ENCODE results near the gene FKBP9. TPM values are rescaled to one million over a fixed set of nuclear protein-coding genes. Genes with fewer than 3 reads are reported as not detected.
"Not testable (repeated sequence)": the region's sequence is repeated elsewhere in the genome, so short reads cannot be mapped to it uniquely, and the experiment has no call there.

Gene FKBP9, protein sequence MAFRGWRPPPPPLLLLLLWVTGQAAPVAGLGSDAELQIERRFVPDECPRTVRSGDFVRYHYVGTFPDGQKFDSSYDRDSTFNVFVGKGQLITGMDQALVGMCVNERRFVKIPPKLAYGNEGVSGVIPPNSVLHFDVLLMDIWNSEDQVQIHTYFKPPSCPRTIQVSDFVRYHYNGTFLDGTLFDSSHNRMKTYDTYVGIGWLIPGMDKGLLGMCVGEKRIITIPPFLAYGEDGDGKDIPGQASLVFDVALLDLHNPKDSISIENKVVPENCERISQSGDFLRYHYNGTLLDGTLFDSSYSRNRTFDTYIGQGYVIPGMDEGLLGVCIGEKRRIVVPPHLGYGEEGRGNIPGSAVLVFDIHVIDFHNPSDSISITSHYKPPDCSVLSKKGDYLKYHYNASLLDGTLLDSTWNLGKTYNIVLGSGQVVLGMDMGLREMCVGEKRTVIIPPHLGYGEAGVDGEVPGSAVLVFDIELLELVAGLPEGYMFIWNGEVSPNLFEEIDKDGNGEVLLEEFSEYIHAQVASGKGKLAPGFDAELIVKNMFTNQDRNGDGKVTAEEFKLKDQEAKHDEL
- under 1 TPM in 5 of 6 donors, not detected in 1; 0.44 to 1.00 (median 0.71) TPM for polyA plus RNA-seq (ENCODE audit: low read depth in 6 of 6)

DNA sequence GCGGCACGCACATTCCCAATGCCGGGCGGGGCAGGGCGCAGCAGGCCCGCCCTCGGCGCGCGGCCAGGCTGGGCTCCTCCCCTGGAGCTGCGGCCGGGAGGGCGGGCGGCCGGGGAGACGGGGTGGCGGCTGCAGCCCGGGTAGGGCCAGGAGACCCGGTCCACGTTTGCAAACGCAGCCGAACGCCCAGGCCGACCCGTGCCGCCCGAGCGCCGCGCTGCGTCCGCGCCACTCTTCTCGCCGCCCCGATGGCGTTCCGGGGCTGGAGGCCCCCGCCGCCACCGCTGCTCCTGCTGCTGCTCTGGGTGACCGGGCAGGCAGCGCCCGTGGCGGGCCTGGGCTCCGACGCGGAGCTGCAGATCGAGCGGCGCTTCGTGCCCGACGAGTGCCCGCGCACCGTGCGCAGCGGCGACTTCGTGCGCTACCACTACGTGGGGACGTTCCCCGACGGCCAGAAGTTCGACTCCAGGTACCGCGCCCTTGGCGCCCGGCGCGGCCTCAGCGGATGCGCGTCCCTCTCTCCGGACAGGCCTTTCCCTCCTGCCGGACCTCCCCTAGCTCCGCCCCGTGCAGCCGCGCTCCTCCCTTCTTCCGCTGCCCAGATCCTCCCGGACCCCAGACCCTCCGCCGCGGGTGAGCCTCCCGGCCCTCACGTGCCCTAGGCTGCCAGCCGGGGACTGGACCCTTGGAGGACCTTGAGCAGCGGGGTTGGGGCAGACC is at the start of gene FKBP9:
FKBP9 (plus strand) TSS at position 115 of the 720 bp plus-strand sequence; CDS start at position 249, 134 bp downstream.
- Mint-ChIP-seq H3K9me3 (no peaks in the 10 kb centered on the region), H3K27ac (peak within 1 kb of the TSS in 2 of 6 donors; percentile 71 to 96), H3K27me3 (peaks cover 12 to 23% (median 22%) of the 10 kb centered on the region in 3 donors), H3K4me3 (peak within 1 kb of the TSS; percentile 83 to 94 (median 88)), H3K4me1 (peaks cover 4 to 10% (median 9%) of the 10 kb centered on the region in 3 donors), H3K36me3 (peaks cover 0 to 8% of the 10 kb centered on the region in 2 donors)
- ATAC-seq (ENCODE audit: low read depth in 2 of 2) = peak; percentile 80 to 83
- peak; percentile 20 for DNase-seq

DNA sequence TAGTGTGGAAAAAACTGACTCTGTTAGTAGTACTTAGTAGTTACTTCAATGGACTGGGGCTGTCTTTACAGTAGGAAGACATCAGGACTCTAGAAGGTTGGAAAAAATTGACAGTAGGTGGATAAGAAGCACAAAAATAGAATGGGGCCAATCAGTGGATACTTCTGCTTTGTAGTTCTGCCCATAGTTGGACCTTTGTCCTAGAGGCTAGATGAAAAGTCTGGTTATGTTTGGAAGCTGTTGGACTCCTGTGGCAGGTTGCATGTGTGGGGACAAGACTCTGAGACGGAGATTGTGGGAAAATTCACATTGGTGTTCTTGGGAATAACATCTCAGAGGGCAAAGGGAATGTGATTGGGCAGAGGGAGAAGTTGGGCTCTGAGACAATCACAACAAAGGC is 47.0 kb upstream of the FKBP9 start:
- Mint-ChIP-seq H3K36me3 (peaks cover 2 to 5% of the 10 kb centered on the region in 2 donors), H3K4me3 (no peak overlapping the region), H3K4me1 (peaks cover 0 to 4% (median 0%) of the 10 kb centered on the region in 3 donors), H3K9me3 (no peaks in the 10 kb centered on the region), H3K27me3 (no peaks in the 10 kb centered on the region), H3K27ac (no peak overlapping the region)
- DNase-seq (no peak), ATAC-seq (ENCODE audit: low read depth in 2 of 2) (no peak)

DNA sequence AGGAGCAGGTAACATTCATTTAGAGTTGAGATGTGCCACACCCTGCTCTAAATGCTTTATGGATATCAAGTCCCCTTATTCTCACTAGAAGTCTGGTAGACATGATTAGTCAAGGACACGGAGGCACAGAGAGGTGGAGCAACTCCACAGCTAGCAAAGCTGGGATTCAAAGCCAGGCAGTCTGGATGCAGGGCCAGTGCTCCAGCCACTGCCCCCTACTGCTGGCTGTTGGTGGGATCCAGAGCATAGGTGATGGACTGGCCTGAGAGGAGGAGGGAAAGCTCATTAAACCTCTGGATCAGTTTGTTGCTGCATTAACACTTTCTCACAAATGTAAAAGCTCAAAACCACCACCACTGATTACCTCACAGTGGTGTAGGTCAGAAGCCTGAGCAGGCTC is 43.1 kb upstream of the FKBP9 start:
- H3K27ac Mint-ChIP-seq = no peak overlapping the region
- no peak overlapping the region for H3K4me3 Mint-ChIP-seq

DNA sequence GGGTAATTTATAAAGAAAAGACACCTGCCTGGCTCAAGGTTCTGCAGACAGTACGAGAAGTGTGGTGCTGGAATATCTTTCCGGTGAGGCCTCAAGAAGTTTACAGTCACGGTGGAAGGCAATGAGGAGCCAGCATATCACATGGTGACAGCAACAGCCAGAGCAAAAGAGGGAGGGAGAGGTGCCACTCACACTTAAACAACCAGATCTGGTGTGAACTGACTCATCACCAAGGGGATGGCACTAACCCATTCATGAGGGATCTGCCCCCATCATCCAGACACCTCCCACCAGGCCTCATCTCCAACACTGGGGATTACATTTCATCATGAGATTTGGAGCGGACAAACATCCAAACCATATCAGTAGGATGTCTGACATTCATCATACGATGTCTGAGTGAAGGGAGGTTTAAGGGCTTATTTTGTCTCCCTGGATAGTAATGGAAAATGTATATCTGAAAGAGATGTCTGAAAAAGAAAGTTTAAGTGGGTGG is 42.2 kb upstream of the FKBP9 start:
- DNase-seq (no peak), ATAC-seq (ENCODE audit: low read depth in 2 of 2) (no peak)
- Mint-ChIP-seq H3K36me3 (peaks cover 17 to 22% of the 10 kb centered on the region in 2 donors), H3K27ac (peak overlapping the region in 2 of 6 donors; percentile 5 to 26), H3K4me3 (no peak overlapping the region), H3K27me3 (no peaks in the 10 kb centered on the region), H3K9me3 (no peaks in the 10 kb centered on the region), H3K4me1 (no peaks in the 10 kb centered on the region)

More for the DNA sequence above, 43.1 kb upstream of the FKBP9 start:
- no peaks in the 10 kb centered on the region for H3K9me3 Mint-ChIP-seq
- H3K4me1 Mint-ChIP-seq = no peaks in the 10 kb centered on the region
- peaks cover 17 to 22% of the 10 kb centered on the region in 2 donors for H3K36me3 Mint-ChIP-seq
- no peak for ATAC-seq (ENCODE audit: low read depth in 2 of 2)
- H3K27me3 Mint-ChIP-seq = no peaks in the 10 kb centered on the region
- no peak for DNase-seq

DNA sequence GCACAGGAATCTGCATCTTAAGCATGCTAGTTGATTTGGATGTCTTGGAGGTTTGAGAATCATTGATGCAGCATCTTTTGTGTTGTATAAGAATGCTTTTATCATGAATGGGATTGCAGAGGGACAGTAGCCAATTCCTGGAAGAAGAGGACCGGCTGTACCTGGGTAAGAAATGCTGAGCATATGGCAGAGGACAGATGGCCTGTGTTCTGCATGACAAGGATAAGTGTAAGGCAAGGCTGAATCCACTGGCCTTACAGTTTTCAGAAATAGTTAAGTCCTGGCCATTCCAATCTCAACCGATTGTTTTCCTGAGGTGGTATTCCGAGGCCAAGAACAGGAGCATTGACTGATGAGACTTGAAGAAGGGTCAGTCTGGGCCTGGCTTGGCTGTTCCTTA is 41.2 kb upstream of the FKBP9 start:
- peak overlapping the region in 1 of 8 donors; percentile 3 for H3K4me3 Mint-ChIP-seq
- no peaks in the 10 kb centered on the region for H3K9me3 Mint-ChIP-seq
- no peaks in the 10 kb centered on the region for H3K4me1 Mint-ChIP-seq
- H3K27me3 Mint-ChIP-seq = no peaks in the 10 kb centered on the region
- no peak for ATAC-seq (ENCODE audit: low read depth in 2 of 2)
- peak overlapping the region in 2 of 6 donors; percentile 38 to 54 for H3K27ac Mint-ChIP-seq
- no peak for DNase-seq
- peaks cover 17 to 22% of the 10 kb centered on the region in 2 donors for H3K36me3 Mint-ChIP-seq

DNA sequence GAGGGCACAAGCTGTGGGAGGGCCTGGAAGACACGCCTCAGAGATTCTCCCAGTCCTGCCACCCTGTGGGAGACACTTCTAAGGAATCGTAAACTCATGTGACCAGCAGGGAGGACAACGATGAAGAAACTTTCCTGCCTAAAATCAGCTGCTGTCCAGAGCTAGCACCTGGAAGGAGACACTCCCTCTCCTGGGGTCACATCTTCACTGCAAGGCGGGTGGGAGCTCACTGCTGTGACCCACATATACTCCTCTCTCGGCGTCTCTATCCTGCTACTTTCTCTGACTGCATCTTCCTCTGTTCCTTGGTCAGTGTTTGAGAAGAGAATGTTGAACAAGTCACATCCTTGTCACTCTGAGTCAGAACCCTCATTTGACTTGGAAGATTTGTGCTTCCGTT is 40.2 kb upstream of the FKBP9 start:
- peak overlapping the region in 1 of 6 donors; percentile 56 for H3K27ac Mint-ChIP-seq
- DNase-seq, H3K9me3 Mint-ChIP-seq: not testable (repeated sequence)

DNA sequence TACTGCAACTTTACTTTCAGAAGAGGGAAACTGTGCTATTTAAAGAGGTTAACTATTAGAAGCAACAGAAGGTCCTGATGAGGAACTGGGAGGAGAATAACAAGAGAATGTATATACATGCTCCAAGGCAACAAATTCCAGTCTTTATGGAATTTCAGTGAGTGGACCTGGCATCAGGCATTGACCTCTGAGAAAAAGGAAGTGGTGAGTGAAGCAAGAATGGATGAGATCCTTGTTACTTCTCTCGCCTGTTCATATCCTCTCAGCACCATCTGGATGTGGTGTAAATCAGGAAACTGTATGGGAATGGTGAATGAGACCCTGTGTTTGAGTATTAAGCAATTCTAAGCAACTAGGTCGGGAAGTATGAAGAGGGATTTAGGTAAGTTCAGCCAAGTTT is 35.3 kb upstream of the FKBP9 start:
- Mint-ChIP-seq H3K27me3 (no peaks in the 10 kb centered on the region), H3K9me3 (peaks cover 0 to 2% (median 0%) of the 10 kb centered on the region in 7 donors), H3K36me3 (peaks cover 15 to 24% of the 10 kb centered on the region in 2 donors), H3K4me3 (no peak overlapping the region), H3K27ac (peak overlapping the region in 1 of 6 donors; percentile 2), H3K4me1 (peaks cover 4% of the 10 kb centered on the region in 3 donors)
- DNase-seq = no peak
- no peak for ATAC-seq (ENCODE audit: low read depth in 2 of 2)

More for the DNA sequence above, 40.2 kb upstream of the FKBP9 start:
- ATAC-seq (ENCODE audit: low read depth in 2 of 2); H3K4me1 Mint-ChIP-seq; H3K27me3 Mint-ChIP-seq: not testable (repeated sequence)
- H3K4me3 Mint-ChIP-seq = peak overlapping the region in 2 of 8 donors; percentile 30 to 55
- peaks cover 21 to 22% of the 10 kb centered on the region in 2 donors for H3K36me3 Mint-ChIP-seq

DNA sequence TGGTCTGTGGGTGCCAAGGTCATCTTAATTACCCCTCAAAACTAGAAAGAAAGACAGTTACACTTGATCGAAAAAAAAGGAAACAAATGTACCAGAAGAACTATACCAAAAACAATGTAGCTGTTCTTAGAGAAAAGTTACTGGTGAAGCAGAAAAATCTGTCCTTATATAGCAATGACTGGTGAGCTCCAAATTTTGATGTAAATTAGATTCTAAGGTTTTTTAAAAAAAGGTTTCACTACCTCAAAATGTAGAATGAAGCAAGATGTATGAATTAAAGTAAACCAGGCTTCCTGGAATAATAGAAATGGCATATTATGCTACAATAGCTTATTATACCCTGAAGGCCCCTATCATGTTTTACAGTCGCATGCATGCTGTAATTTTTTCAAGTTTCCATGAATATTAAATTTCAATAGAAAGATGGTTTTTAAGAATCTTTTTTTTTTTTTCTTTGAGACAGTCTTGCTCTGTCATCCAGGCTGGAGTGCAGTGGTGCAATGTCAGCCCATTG is 28.4 kb upstream of the FKBP9 start:
- no peaks in the 10 kb centered on the region for H3K27me3 Mint-ChIP-seq
- peak overlapping the region; percentile 4 to 89 (median 56) for H3K4me3 Mint-ChIP-seq
- peak; percentile 90 to 94 for ATAC-seq (ENCODE audit: low read depth in 2 of 2)
- peaks cover 11 to 40% (median 28%) of the 10 kb centered on the region in 3 donors for H3K4me1 Mint-ChIP-seq
- DNase-seq = peak; percentile 51
- H3K9me3 Mint-ChIP-seq = peaks cover 0 to 4% (median 0%) of the 10 kb centered on the region in 7 donors
- peak overlapping the region in 5 of 6 donors; percentile 16 to 91 (median 90) for H3K27ac Mint-ChIP-seq
- peaks cover 8 to 18% of the 10 kb centered on the region in 2 donors for H3K36me3 Mint-ChIP-seq

DNA sequence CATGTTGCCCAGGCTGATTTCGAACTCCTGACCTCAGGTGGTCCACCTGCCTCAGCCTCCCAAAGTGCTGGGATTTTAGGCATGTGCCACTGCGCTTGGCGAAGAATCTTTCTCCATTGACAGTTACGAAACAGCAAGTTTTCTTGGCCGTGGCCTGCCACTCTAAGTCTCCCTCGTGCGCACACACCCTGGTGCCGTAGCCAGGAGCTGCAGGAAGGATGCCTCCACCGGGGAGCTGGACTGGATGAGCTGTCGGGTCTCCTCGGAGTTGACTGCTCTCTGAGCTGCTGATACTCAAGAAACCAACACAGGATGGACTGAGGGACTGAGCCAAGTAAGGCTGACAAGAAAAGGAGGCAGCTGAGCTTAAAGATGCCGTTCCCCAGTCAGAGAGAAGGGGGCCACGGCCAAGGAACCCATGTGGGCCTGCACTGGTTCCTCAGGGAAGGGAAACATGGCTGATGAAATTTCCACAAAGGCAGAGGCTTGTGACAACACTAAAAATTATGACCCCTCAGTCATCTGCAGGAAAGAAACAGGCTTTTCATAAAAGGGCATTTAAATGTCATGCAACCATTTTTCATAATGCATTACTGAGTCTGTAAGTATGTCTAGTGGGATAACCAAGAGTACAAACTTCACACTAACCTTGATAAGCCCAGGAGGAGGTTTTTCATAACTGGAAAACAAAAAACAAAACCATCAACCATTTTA is 27.7 kb upstream of the FKBP9 start:
- DNase-seq (no peak), ATAC-seq (ENCODE audit: low read depth in 2 of 2) (no peak)
- peaks cover 0 to 4% (median 0%) of the 10 kb centered on the region in 7 donors for H3K9me3 Mint-ChIP-seq
- H3K27ac Mint-ChIP-seq = peak overlapping the region in 2 of 6 donors; percentile 2 to 16
- H3K36me3 Mint-ChIP-seq = peaks cover 8 to 16% of the 10 kb centered on the region in 2 donors
- H3K27me3 Mint-ChIP-seq = no peaks in the 10 kb centered on the region
- peak overlapping the region in 2 of 8 donors; percentile 30 to 89 for H3K4me3 Mint-ChIP-seq
- peaks cover 11 to 40% (median 28%) of the 10 kb centered on the region in 3 donors for H3K4me1 Mint-ChIP-seq

DNA sequence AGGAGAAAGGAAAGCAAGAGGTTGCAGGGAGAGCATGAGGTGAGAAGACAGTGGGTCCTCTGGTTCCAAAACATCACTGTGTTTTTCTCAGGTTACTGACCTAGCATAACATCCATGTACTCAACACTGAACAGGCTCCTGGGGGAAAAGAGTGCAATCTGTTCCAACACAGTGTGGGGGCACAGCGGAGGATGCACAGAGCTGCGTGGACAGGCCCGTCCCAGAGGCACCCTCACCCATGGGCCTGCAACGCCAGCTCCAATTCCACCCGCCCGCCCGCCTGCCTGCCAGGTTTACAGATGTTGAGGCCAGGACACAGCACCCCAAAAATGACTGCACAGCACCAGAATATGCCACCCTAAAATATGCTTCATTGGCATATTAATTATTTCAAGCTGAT is 26.9 kb upstream of the FKBP9 start:
- Mint-ChIP-seq H3K4me3 (no peak overlapping the region), H3K4me1 (peaks cover 11 to 40% (median 28%) of the 10 kb centered on the region in 3 donors), H3K36me3 (peaks cover 8 to 16% of the 10 kb centered on the region in 2 donors), H3K27ac (no peak overlapping the region), H3K27me3 (no peaks in the 10 kb centered on the region), H3K9me3 (peaks cover 0 to 4% (median 0%) of the 10 kb centered on the region in 7 donors)
- ATAC-seq (ENCODE audit: low read depth in 2 of 2) (no peak), DNase-seq (no peak)

DNA sequence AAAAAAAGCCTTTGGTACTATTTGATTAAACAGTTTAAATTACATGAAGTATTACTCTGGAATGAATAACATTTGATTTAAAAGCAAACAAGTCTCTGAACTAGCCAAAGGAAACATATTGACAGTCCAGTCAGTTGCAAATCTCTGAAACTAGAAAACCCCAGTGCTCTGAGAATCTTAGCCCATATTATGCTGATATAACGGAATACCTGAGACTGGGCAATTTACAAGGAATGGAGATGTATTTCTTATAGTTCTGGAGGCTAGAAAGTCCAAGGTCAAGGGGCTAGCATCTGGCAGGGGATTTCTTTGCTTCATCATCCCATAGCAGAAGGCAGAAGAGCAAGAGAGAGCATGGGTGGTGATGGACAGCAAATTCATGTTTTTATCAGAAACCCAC is 21.7 kb upstream of the FKBP9 start:
- Mint-ChIP-seq H3K36me3 (peaks cover 0 to 8% of the 10 kb centered on the region in 2 donors), H3K4me3 (no peak overlapping the region), H3K9me3 (no peaks in the 10 kb centered on the region), H3K27me3 (no peaks in the 10 kb centered on the region), H3K4me1 (peaks cover 7 to 40% (median 15%) of the 10 kb centered on the region in 3 donors), H3K27ac (no peak overlapping the region)
- DNase-seq (no peak), ATAC-seq (ENCODE audit: low read depth in 2 of 2) (no peak)

DNA sequence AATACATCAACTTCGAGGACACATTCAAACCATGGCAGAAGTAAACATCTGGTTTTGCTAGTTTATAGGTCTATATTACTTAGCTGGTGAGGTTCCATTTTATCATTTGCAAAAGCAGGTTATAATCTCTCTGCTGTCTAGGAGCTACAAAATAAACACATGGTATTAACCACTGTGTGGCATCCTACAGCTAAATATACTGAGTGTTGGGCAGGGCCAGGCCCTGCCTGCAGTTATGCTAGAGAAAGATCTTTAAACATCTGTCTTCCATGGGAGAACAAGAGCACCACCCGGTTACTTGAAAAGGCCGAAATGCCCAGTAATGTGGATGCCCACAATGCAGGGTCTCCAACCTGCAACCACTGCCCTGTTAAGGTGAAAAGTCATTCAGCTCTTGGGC is 20.6 kb upstream of the FKBP9 start:
- no peak overlapping the region for H3K4me3 Mint-ChIP-seq
- no peak for ATAC-seq (ENCODE audit: low read depth in 2 of 2)
- peaks cover 0 to under 1% of the 10 kb centered on the region in 2 donors for H3K36me3 Mint-ChIP-seq
- H3K4me1 Mint-ChIP-seq = peaks cover 12 to 45% (median 19%) of the 10 kb centered on the region in 3 donors
- H3K9me3 Mint-ChIP-seq = no peaks in the 10 kb centered on the region
- H3K27ac Mint-ChIP-seq = peak overlapping the region in 3 of 6 donors; percentile 49 to 55 (median 49)
- no peaks in the 10 kb centered on the region for H3K27me3 Mint-ChIP-seq
- DNase-seq = no peak

Measured in naive B cell (primary cell).